CD4-positive, alpha-beta T cell treated with Interferon alpha-2 for 1 hour (primary cell): ENCODE results near the gene FFAR1.
A peak's percentile ranks its signal among the peaks of the same experiment; 100 is the strongest.

Experiments used
- DNase-seq, 2 donors: peaks; one replicate each; pipeline ENCODE4 v3.0.0-alpha.2; 2020 to 2022

Gene FFAR1

GRCh38 chr19:35316560-35316959 is 31.1 kb upstream of the FFAR1 start:
- no peak for DNase-seq

- DNase-seq: no peak
Observed at GRCh38 chr19:35317464-35318043, 30.1 kb upstream of the FFAR1 start.

GRCh38 chr19:35318679-35319448 is 28.8 kb upstream of the FFAR1 start:
- DNase-seq: peak in 1 of 2 donors; percentile 75

GRCh38 chr19:35320065-35320713 is 27.5 kb upstream of the FFAR1 start:
- DNase-seq: peak in 1 of 2 donors; percentile 26

GRCh38 chr19:35321291-35321690 is 26.4 kb upstream of the FFAR1 start:
- no peak for DNase-seq

- no peak for DNase-seq
Observed at GRCh38 chr19:35322014-35322413, 25.7 kb upstream of the FFAR1 start.

- DNase-seq: no peak
Observed at GRCh38 chr19:35327642-35328041, 20.1 kb upstream of the FFAR1 start.

GRCh38 chr19:35328851-35329285 is 18.8 kb upstream of the FFAR1 start, which contains the start of gene CD22:
Gene CD22 (plus strand): TSS chr19:35329187. CDS start chr19:35332041, 2,854 bp downstream.
- DNase-seq: peak in 1 of 2 donors; percentile 67

GRCh38 chr19:35329323-35329722 is 18.4 kb upstream of the FFAR1 start:
- DNase-seq: no peak

GRCh38 chr19:35330475-35330874 is 17.2 kb upstream of the FFAR1 start:
- DNase-seq: peak in 1 of 2 donors; percentile 79

GRCh38 chr19:35331551-35332214 is 16.0 kb upstream of the FFAR1 start:
- no peak for DNase-seq

GRCh38 chr19:35332817-35333216 is 14.9 kb upstream of the FFAR1 start:
- DNase-seq: peak in 1 of 2 donors; percentile 26

- DNase-seq: no peak
Observed at GRCh38 chr19:35334144-35334753, 13.5 kb upstream of the FFAR1 start.

- DNase-seq: no peak
Observed at GRCh38 chr19:35336166-35336955, 11.3 kb upstream of the FFAR1 start.

GRCh38 chr19:35337097-35337983 is 10.4 kb upstream of the FFAR1 start:
- DNase-seq: no peak

- no peak for DNase-seq
Observed at GRCh38 chr19:35337984-35338296, 9.8 kb upstream of the FFAR1 start.

GRCh38 chr19:35340431-35340830 is 7.3 kb upstream of the FFAR1 start:
- no peak for DNase-seq

GRCh38 chr19:35341006-35341405 is 6.7 kb upstream of the FFAR1 start:
- no peak for DNase-seq

- no peak for DNase-seq
Observed at GRCh38 chr19:35341565-35342225, 6.0 kb upstream of the FFAR1 start.

- no peak for DNase-seq
Observed at GRCh38 chr19:35342430-35342829, 5.3 kb upstream of the FFAR1 start.
